HG03103 (cell line): ENCODE data around the gene FOLR3.
"Not testable (repeated sequence)": the region's sequence is repeated elsewhere in the genome, so short reads cannot be mapped to it uniquely, and the experiment has no call there.

Source experiments
- ATAC-seq: cut with Tn5 transposase; IDR thresholded peaks from one replicate; pipeline ENCODE4 v1.9.1; 2021; ENCODE audit warnings: low read depth; ENCODE audit not compliant: unreplicated experiment

The FOLR3 gene

GRCh38 chr11:72122607-72123006 lies 12.9 kb upstream of the FOLR3 start:
- ATAC-seq, result no peak

GRCh38 chr11:72123117-72123653 lies 12.3 kb upstream of the FOLR3 start:
- no peak for ATAC-seq

GRCh38 chr11:72124046-72124445 lies 11.5 kb upstream of the FOLR3 start:
- no peak for ATAC-seq

GRCh38 chr11:72125956-72126355 lies 9.6 kb upstream of the FOLR3 start:
- ATAC-seq, result no peak

- no peak for ATAC-seq
These were observed 7.6 kb upstream of the FOLR3 start for GRCh38 chr11:72127923-72128322.

GRCh38 chr11:72129381-72129780 lies 6.1 kb upstream of the FOLR3 start:
- no peak for ATAC-seq

GRCh38 chr11:72132646-72133045 lies 2.9 kb upstream of the FOLR3 start:
- ATAC-seq, result no peak

GRCh38 chr11:72135891-72136683 lies 562 bp downstream of the FOLR3 start:
- ATAC-seq, result no peak

GRCh38 chr11:72136684-72137262 lies 1.2 kb downstream of the FOLR3 start:
- no peak for ATAC-seq

GRCh38 chr11:72138821-72139390 lies 3.4 kb downstream of the FOLR3 start:
- ATAC-seq, result no peak

- ATAC-seq, result no peak
These were observed 4.0 kb downstream of the FOLR3 start for GRCh38 chr11:72139500-72139899.

- ATAC-seq, result no peak
These were observed 5.1 kb downstream of the FOLR3 start for GRCh38 chr11:72140661-72141060.

- no peak for ATAC-seq
These were observed 5.5 kb downstream of the FOLR3 start for GRCh38 chr11:72141066-72141465.

GRCh38 chr11:72142086-72142485 lies 6.6 kb downstream of the FOLR3 start:
- not testable (repeated sequence) for ATAC-seq

- ATAC-seq, result not testable (repeated sequence)
These were observed 7.0 kb downstream of the FOLR3 start for GRCh38 chr11:72142543-72142942.

GRCh38 chr11:72144807-72145565 lies 9.5 kb downstream of the FOLR3 start:
- no peak for ATAC-seq

- no peak for ATAC-seq
These were observed 11.1 kb downstream of the FOLR3 start for GRCh38 chr11:72146625-72147024.

- ATAC-seq, result no peak
These were observed 15.4 kb downstream of the FOLR3 start for GRCh38 chr11:72150882-72151281.

- ATAC-seq, result not testable (repeated sequence)
These were observed 18.3 kb downstream of the FOLR3 start for GRCh38 chr11:72153874-72154273.

- ATAC-seq, result no peak
These were observed 19.3 kb downstream of the FOLR3 start for GRCh38 chr11:72154816-72155215.

- ATAC-seq, result no peak
These were observed 20.2 kb downstream of the FOLR3 start for GRCh38 chr11:72155751-72156150.
